Tibial artery (tissue), 4 donors: ENCODE results near the gene WDR48.

ENCODE experiments used
- DNase-seq, 2 donors: peaks; one replicate each; pipeline ENCODE4 v3.0.0-alpha.2; 2019
- H3K27ac ChIP-seq, 2 donors: fragments of 200-600 bp; sonication (generic) in 1 of 2; 1 replicate in 1 of 2; 2 replicates in 1 of 2; pipeline ENCODE4 v1.5.1; 2018 to 2019; ENCODE audit warnings: mild to moderate bottlenecking in 1 of 2
- H3K27me3 ChIP-seq, 2 donors: fragments of 200-600 bp; sonication (generic) in 1 of 2; one replicate each; pipeline versions ENCODE4 v1.5.1 to v1.6.0; 2016 to 2019
- H3K36me3 ChIP-seq, 3 donors: fragments of 200-600 bp; sonication (generic) in 2 of 3; one replicate each; pipeline ENCODE4 v1.5.1; 2016 to 2019; ENCODE audit warnings: mild to moderate bottlenecking in 2 of 3
- H3K4me1 ChIP-seq, 4 donors: fragments of 200-600 bp; sonication (generic) in 2 of 4; 1 replicate in 3 of 4; 2 replicates in 1 of 4; pipeline ENCODE4 v1.5.1; 2016 to 2019
- H3K4me3 ChIP-seq, 2 donors: fragments of 200-600 bp; sonication (generic) in 1 of 2; 1 replicate in 1 of 2; 2 replicates in 1 of 2; pipeline ENCODE4 v1.5.1; 2018 to 2019; ENCODE audit warnings: mild to moderate bottlenecking in 2 of 2
- H3K9me3 ChIP-seq, 3 donors: fragments of 200-600 bp; sonication (generic) in 1 of 3; one replicate each; pipeline ENCODE4 v1.5.1; 2016 to 2019
- intact Hi-C: fragments of 100-400 bp; cut with DNase I; formaldehyde crosslinking; loops from one replicate; pipeline ENCODE4 v1.15.0; 2023; ENCODE audit warnings: low total_unique reads
- TF ChIP-seq, protein P1 (sequence below), 2 experiments: fragments of 200-600 bp in 1 of 2; fragments of 450-650 bp in 1 of 2; IDR thresholded peaks; one replicate each; pipeline ENCODE4 v1.5.1; 2017 to 2019; ENCODE audit warnings: antibody characterized with exemption in 2 of 2, mild to moderate bottlenecking in 1 of 2, moderate library complexity in 1 of 2

WDR48 gene

DNA sequence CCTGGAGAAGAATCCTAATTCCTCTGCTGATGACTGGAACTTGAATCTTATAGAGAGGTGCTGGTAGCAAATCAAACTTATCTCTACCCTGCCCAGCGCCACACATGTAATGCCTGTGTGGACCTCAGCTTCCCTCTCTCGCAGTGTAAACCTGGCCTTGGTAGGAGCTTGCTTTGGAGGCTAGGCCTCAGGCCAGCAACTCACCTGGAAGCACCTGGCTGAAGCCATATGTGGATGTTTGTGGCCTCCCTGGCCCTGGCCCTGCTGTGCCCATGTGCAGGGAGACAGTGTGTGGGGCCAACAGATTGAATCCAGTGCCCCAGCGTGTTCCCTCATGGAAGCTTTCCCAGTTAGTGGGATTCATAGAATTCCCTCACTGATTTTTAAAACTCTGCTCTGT, 64.1 kb downstream of the WDR48 start:
- TF ChIP-seq, protein P1, sequence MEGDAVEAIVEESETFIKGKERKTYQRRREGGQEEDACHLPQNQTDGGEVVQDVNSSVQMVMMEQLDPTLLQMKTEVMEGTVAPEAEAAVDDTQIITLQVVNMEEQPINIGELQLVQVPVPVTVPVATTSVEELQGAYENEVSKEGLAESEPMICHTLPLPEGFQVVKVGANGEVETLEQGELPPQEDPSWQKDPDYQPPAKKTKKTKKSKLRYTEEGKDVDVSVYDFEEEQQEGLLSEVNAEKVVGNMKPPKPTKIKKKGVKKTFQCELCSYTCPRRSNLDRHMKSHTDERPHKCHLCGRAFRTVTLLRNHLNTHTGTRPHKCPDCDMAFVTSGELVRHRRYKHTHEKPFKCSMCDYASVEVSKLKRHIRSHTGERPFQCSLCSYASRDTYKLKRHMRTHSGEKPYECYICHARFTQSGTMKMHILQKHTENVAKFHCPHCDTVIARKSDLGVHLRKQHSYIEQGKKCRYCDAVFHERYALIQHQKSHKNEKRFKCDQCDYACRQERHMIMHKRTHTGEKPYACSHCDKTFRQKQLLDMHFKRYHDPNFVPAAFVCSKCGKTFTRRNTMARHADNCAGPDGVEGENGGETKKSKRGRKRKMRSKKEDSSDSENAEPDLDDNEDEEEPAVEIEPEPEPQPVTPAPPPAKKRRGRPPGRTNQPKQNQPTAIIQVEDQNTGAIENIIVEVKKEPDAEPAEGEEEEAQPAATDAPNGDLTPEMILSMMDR (IDR thresholded peaks at IDR 0.05), result no peak
- intact Hi-C loops, result no loop called here
- H3K9me3 ChIP-seq, result no peaks in the 10 kb centered on the region
- no peak overlapping the region for H3K4me3 ChIP-seq
- peaks cover 0 to 57% (median 17%) of the 10 kb centered on the region in 3 donors for H3K36me3 ChIP-seq
- H3K27ac ChIP-seq, result no peak overlapping the region
- H3K4me1 ChIP-seq, result no peaks in the 10 kb centered on the region
- no peaks in the 10 kb centered on the region for H3K27me3 ChIP-seq
- DNase-seq, result peak in 1 of 2 donors; percentile 10

DNA sequence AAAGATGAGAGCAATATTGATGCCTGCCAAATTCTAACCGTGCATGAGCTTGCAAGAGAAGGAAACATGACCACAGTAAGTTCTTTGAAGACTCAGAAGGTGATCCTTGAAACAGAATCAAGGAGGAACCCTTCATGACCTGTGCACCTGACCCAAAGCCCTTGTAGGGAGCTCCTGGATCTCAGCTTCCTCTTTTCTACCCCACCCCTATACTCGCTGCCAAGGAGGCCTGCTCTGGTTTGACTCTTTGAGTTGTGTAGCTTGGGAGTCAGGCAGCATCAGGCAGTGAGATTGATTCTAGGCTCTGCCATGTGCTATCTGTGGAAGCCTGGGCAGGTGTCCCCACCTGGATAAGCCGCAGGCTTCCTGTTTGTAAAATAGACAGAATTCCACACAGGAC, 66.3 kb downstream of the WDR48 start:
- Histone ChIP-seq H3K36me3 (peaks cover 0 to 51% (median 17%) of the 10 kb centered on the region in 3 donors), H3K9me3 (no peaks in the 10 kb centered on the region), H3K4me1 (no peaks in the 10 kb centered on the region), H3K27me3 (no peaks in the 10 kb centered on the region), H3K27ac (no peak overlapping the region), H3K4me3 (no peak overlapping the region)
- intact Hi-C loops, result no loop called here
- TF ChIP-seq, protein P1 (IDR thresholded peaks at IDR 0.05), result no peak
- no peak for DNase-seq

DNA sequence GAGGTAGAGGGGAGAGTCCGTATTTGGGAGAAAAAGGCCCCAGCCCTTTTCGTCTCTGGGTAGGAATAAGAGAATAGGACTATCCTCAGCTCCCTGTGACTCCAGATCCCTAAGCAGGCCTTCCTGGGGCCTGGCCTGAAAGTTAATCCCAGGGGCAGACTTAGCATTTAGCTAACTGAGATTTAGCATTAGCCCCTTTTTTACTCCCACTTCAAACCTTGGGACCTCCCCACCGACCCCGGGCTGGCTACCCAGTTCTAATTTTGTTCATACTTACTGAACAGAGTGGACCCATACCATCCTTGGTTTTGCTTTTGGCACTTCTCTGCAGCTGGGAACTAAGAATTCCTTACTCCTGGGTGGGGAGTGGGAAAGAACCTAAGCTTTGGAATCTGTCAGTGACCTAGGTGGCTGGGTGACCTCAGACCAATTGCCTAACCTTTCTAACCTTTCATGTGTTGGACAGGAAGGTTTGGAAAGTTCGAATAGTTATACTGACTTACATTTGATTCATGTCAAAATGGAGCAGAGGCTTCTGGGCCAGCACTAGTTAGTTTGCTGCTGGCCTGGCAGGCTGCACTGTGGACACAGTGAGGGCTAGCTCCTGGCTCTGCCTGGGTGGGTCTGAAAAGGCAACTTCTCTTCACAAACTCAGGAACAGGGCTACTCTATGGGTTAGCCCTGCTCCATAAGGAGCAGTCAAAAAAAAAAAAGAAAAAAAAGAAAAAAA, 67.3 kb downstream of the WDR48 start:
- intact Hi-C loops, result no loop called here
- H3K36me3 ChIP-seq, result peaks cover 0 to 50% (median 17%) of the 10 kb centered on the region in 3 donors
- TF ChIP-seq, protein P1 (IDR thresholded peaks at IDR 0.05), result no peak
- no peak overlapping the region for H3K27ac ChIP-seq
- H3K4me3 ChIP-seq, result no peak overlapping the region
- no peaks in the 10 kb centered on the region for H3K27me3 ChIP-seq
- no peaks in the 10 kb centered on the region for H3K9me3 ChIP-seq
- no peaks in the 10 kb centered on the region for H3K4me1 ChIP-seq
- DNase-seq, result no peak

DNA sequence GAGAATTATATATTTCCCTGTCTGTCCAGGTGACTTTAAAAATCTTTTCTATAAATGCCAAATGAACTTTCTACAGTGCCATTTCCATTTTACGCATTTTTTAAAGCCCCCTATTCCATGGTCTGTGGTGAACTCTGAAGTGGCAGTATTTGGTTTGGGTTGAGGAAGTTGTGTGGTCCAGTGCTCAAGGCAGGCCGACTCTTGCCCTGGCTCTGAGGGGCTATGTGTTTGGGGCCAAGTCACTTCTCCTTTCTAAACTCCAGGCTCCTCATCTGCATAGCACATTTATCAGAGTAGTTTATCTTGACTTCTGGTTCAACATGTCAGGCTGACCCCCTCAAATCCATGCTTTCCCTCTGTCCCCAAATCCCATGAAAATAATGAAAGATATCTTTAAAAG, 69.8 kb downstream of the WDR48 start:
- intact Hi-C loops, result no loop called here

DNA sequence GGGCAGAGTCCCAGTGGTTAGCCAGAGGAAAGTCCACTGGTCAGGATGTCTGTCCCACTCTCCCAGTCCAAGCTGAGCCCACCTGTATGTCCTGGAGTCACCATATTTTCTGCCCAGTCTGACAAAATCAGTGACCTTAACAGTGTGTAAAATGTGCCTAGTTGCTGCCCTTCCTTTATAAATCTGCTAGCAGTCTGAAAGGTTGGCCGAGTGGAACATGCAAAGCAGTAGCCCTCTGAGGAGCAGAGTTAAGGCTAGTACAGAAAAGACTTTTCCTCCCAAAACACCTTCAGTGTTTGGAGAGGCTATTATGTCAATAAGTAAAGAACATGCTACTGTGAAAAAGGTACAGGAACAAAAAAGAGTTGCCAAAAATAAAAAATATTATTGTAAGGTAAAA, 71.0 kb downstream of the WDR48 start:
- no peak overlapping the region for H3K4me3 ChIP-seq
- no peak overlapping the region for H3K27ac ChIP-seq
- H3K27me3 ChIP-seq, result no peaks in the 10 kb centered on the region
- H3K36me3 ChIP-seq, result peaks cover 0 to 36% (median 16%) of the 10 kb centered on the region in 3 donors
- peaks cover 0 to 17% (median 13%) of the 10 kb centered on the region in 4 donors for H3K4me1 ChIP-seq
- intact Hi-C loops, result no loop called here
- H3K9me3 ChIP-seq, result no peaks in the 10 kb centered on the region
- DNase-seq, result no peak
- TF ChIP-seq, protein P1 (IDR thresholded peaks at IDR 0.05), result no peak

More for the DNA sequence above, 69.8 kb downstream of the WDR48 start:
- DNase-seq, result no peak
- Histone ChIP-seq H3K4me1 (peaks cover 0 to 15% (median 12%) of the 10 kb centered on the region in 4 donors), H3K27ac (no peak overlapping the region), H3K9me3 (no peaks in the 10 kb centered on the region), H3K4me3 (no peak overlapping the region), H3K36me3 (peaks cover 0 to 43% (median 17%) of the 10 kb centered on the region in 3 donors), H3K27me3 (no peaks in the 10 kb centered on the region)
- TF ChIP-seq, protein P1 (IDR thresholded peaks at IDR 0.05), result no peak
